ENCODE measurements around the gene P4HB.

DNA sequence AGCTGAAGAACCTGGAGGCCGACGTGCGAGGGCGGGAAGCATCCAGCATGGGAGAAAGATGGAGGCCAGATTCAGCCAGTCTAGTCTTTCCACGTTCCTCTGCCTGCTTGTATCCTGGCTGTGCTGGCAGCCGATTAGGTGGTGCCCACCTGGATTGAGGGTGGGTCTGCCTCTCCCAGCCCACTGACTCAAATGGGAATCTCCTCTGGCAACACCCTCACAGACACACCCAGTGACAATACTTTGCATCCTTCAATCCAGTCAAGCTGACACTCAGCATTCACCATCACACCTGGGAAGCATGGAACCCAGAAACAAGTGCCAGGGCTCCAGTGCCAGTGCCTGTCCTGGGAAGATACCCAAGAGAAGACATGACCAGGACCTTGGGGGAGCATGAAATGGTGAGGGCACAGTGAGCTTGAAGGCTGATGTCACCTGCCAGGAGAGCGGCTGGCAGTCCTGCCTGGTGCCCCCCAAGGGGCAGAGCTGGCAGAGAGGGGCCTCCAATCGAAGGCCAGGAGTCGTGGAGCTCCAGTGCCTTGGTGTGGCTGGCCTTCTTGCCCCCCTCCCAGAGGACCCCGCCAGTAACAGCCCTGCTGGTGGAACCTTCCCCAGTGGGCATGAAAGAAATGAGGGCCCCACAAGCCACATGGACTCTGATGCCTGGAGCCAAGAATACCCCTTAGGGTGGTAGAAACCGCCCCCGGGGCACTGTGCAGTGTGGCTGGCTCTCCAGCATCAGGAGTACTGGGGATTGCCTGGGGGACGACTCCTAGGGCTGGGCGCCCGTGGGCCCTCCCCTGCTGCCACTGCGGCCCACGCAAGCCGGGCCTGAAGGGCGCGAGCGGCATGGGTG, 41.1 kb upstream of the P4HB start:
- TF ChIP-seq, protein P1, sequence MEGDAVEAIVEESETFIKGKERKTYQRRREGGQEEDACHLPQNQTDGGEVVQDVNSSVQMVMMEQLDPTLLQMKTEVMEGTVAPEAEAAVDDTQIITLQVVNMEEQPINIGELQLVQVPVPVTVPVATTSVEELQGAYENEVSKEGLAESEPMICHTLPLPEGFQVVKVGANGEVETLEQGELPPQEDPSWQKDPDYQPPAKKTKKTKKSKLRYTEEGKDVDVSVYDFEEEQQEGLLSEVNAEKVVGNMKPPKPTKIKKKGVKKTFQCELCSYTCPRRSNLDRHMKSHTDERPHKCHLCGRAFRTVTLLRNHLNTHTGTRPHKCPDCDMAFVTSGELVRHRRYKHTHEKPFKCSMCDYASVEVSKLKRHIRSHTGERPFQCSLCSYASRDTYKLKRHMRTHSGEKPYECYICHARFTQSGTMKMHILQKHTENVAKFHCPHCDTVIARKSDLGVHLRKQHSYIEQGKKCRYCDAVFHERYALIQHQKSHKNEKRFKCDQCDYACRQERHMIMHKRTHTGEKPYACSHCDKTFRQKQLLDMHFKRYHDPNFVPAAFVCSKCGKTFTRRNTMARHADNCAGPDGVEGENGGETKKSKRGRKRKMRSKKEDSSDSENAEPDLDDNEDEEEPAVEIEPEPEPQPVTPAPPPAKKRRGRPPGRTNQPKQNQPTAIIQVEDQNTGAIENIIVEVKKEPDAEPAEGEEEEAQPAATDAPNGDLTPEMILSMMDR (IDR thresholded peaks at IDR 0.05): no peak
- TF ChIP-seq EZH2phosphoT487 (IDR thresholded peaks at IDR 0.05) (no peak), EZH2 (IDR thresholded peaks at IDR 0.05) (no peak)

All from neural progenitor cell (in vitro differentiated cells).